T47D (cell line): Measurements from ENCODE around the gene EYA2.
A peak's percentile ranks its signal among the peaks of the same experiment; 100 is the strongest.

Experiments
- DNase-seq, 2 experiments: peaks; one replicate each; pipeline versions ENCODE4 v3.0.0 to v3.0.0-alpha.2; 2011 to 2012; ENCODE audit warnings: low read depth in 1 of 2, low spot score in 1 of 2
- JUND ChIP-seq: IDR thresholded peaks from 2 replicates; pipeline ENCODE4 v1.6.1; 2012; ENCODE audit warnings: low read depth
- in situ Hi-C: cut with HindIII; loops from 2 replicates; pipeline ENCODE4 v1.10.0; 2016; ENCODE audit warnings: low sequenced_read_pairs, low pct_unique_long_range_greater_than_20kb

The EYA2 gene

GRCh38 chr20:46939031-46939965, 44.7 kb downstream of the EYA2 start:
- peak in 1 of 2 experiments; percentile 54 for DNase-seq
- no peak for TF ChIP-seq JUND
- in situ Hi-C loops, result no loop called here

- no peak for TF ChIP-seq JUND
- DNase-seq, result no peak
- in situ Hi-C loops, result no loop called here
Measured at GRCh38 chr20:46940616-46941015, 46.0 kb downstream of the EYA2 start.

- DNase-seq, result no peak
- TF ChIP-seq JUND, result no peak
- in situ Hi-C loops, result no loop called here
Measured at GRCh38 chr20:46941404-46941803, 46.8 kb downstream of the EYA2 start.

GRCh38 chr20:46943861-46944591, 49.4 kb downstream of the EYA2 start:
- in situ Hi-C loops, result no loop called here
- no peak for DNase-seq
- no peak for TF ChIP-seq JUND

- no peak for TF ChIP-seq JUND
- in situ Hi-C loops, result no loop called here
- no peak for DNase-seq
Measured at GRCh38 chr20:46945465-46945864, 50.8 kb downstream of the EYA2 start.

GRCh38 chr20:46946181-46946624, 51.6 kb downstream of the EYA2 start:
- in situ Hi-C loops, result no loop called here
- no peak for DNase-seq
- TF ChIP-seq JUND, result no peak

- no peak for TF ChIP-seq JUND
- no peak for DNase-seq
Measured at GRCh38 chr20:46946796-46947195, 52.2 kb downstream of the EYA2 start.

GRCh38 chr20:46948081-46948480, 53.4 kb downstream of the EYA2 start:
- no peak for DNase-seq
- in situ Hi-C loops, result no loop called here
- no peak for TF ChIP-seq JUND

More at GRCh38 chr20:46946796-46947195, 52.2 kb downstream of the EYA2 start:
- in situ Hi-C loops, result no loop called here

- no peak for DNase-seq
- TF ChIP-seq JUND, result no peak
- in situ Hi-C loops, result no loop called here
Measured at GRCh38 chr20:46951405-46951804, 56.8 kb downstream of the EYA2 start.

GRCh38 chr20:46951840-46952497, 57.3 kb downstream of the EYA2 start:
- in situ Hi-C loops, result no loop called here
- no peak for DNase-seq
- TF ChIP-seq JUND, result no peak

- in situ Hi-C loops, result no loop called here
- DNase-seq, result no peak
Measured at GRCh38 chr20:46953596-46953995, 59.0 kb downstream of the EYA2 start.

GRCh38 chr20:46954490-46955038, 59.9 kb downstream of the EYA2 start:
- in situ Hi-C loops, result no loop called here
- no peak for TF ChIP-seq JUND
- peak; percentile 51 to 77 for DNase-seq

More at GRCh38 chr20:46953596-46953995, 59.0 kb downstream of the EYA2 start:
- TF ChIP-seq JUND, result no peak
